GM12878 (cell line): ENCODE measurements around the gene RACK1. TPM values are rescaled to one million over a fixed set of nuclear protein-coding genes. Genes with fewer than 3 reads are reported as not detected.

ENCODE experiments used
- ATAC-seq: fragments of 200-7000 bp; cut with Tn5 transposase; 3 replicates; pipeline ENCODE4 v1.9.1; 2020; ENCODE audit warnings: mild to moderate bottlenecking, moderate library complexity
- BruUV-seq: library from RNA; stranded (reverse); fragments of 400-500 nt; replicated peaks from 2 replicates; lab custom pipeline; 2021; lab: Mats Ljungman, UMichigan
- CTCF ChIA-PET: fragments of 300-600 bp; sonication (Branson Sonifier 250); formaldehyde crosslinking; extraction: SDS; loops from one replicate; lab custom pipeline; 2021; ENCODE audit warnings: inconsistent platforms; lab: Yijun Ruan, JAX
- POLR2A ChIA-PET: fragments of 350-600 bp; formaldehyde crosslinking; extraction: SDS; loops from one replicate; lab custom pipeline; 2021; ENCODE audit warnings: inconsistent platforms; lab: Charles Lee
- RAD21 ChIA-PET: fragments of 300-600 bp; sonication (Branson Sonifier 250); formaldehyde crosslinking; loops from one replicate; lab custom pipeline; 2023; ENCODE audit warnings: antibody characterized with exemption; ENCODE audit not compliant: unreplicated experiment; lab: Charles Lee
- SMC1A ChIA-PET: fragments of 300-600 bp; sonication (Branson Sonifier 250); formaldehyde crosslinking; loops from one replicate; lab custom pipeline; 2023; ENCODE audit not compliant: unreplicated experiment, uncharacterized antibody; lab: Charles Lee
- DNase-seq: peaks from one replicate; pipeline ENCODE4 v3.0.0-alpha.2; 2011; ENCODE audit warnings: low read depth, low spot score
- FAIRE-seq: peaks from 3 replicates; lab custom pipeline; 2011; peaks lifted over from hg19 to GRCh38; lab: Jason Lieb, UNC
- H2AFZ ChIP-seq: 2 replicates; pipeline ENCODE4 v1.6.0; 2011; ENCODE audit warnings: low read depth, low read length, control low read depth; ENCODE audit not compliant: control insufficient read depth
- H3K27ac ChIP-seq: 2 replicates; pipeline ENCODE4 v1.5.1; 2011; ENCODE audit warnings: control low read depth; ENCODE audit not compliant: control insufficient read depth, insufficient read depth
- H3K27me3 ChIP-seq, 2 experiments: replicated peaks in 1 of 2; 2 replicates each; pipeline versions ENCODE4 v1.6.0 to v1.6.1; 2011; ENCODE audit warnings: low read length in 1 of 2; ENCODE audit not compliant: control insufficient read depth in 2 of 2, insufficient read depth in 2 of 2
- H3K36me3 ChIP-seq, 2 experiments: 2 replicates each; pipeline ENCODE4 v1.5.1; 2011; ENCODE audit warnings: low read length in 1 of 2; ENCODE audit not compliant: control insufficient read depth in 2 of 2, insufficient read depth in 2 of 2
- H3K4me1 ChIP-seq: 2 replicates; pipeline ENCODE4 v1.6.1; 2011; ENCODE audit warnings: mild to moderate bottlenecking, low read length, moderate library complexity, mixed read lengths; ENCODE audit not compliant: control insufficient read depth, insufficient read depth
- H3K4me2 ChIP-seq: 2 replicates; pipeline ENCODE4 v1.6.0; 2011; ENCODE audit warnings: control low read depth; ENCODE audit not compliant: control insufficient read depth, insufficient read depth
- H3K4me3 ChIP-seq: fragments of 200-600 bp; sonication (generic); 2 replicates; pipeline ENCODE4 v1.5.1; 2016
- H3K79me2 ChIP-seq: 2 replicates; pipeline ENCODE4 v1.6.0; 2011; ENCODE audit warnings: low read length; ENCODE audit not compliant: control insufficient read depth, insufficient read depth
- H3K9ac ChIP-seq: 2 replicates; pipeline ENCODE4 v1.8.0; 2011; ENCODE audit warnings: low read length, control low read depth, mixed read lengths; ENCODE audit not compliant: control insufficient read depth, insufficient read depth
- H3K9me3 ChIP-seq: replicated peaks from 3 replicates; pipeline ENCODE4 v1.5.1; 2011; ENCODE audit warnings: mild to moderate bottlenecking, low read length; ENCODE audit not compliant: control insufficient read depth, insufficient read depth
- H4K20me1 ChIP-seq: 2 replicates; pipeline ENCODE4 v1.6.0; 2011; ENCODE audit not compliant: control insufficient read depth, insufficient read depth
- ATF7 ChIP-seq: fragments of 450-650 bp; IDR thresholded peaks from 2 replicates; pipeline ENCODE4 v1.6.1; 2016; ENCODE audit warnings: low read depth, mild to moderate bottlenecking
- BACH1 ChIP-seq: fragments of 450-650 bp; IDR thresholded peaks from 2 replicates; pipeline ENCODE4 v1.6.1; 2017; ENCODE audit warnings: mild to moderate bottlenecking, borderline replicate concordance
- BMI1 ChIP-seq: fragments of 450-650 bp; IDR thresholded peaks from 2 replicates; pipeline ENCODE4 v1.6.1; 2016; ENCODE audit warnings: mild to moderate bottlenecking, moderate library complexity, borderline replicate concordance
- FOS ChIP-seq: IDR thresholded peaks from 3 replicates; pipeline ENCODE4 v1.6.1; 2011; ENCODE audit warnings: borderline replicate concordance; ENCODE audit not compliant: insufficient read length; ENCODE audit errors: extremely low read depth
- HCFC1 ChIP-seq: fragments of 150-350 bp; IDR thresholded peaks from 2 replicates; pipeline ENCODE4 v1.6.1; 2014; ENCODE audit warnings: low read length
- HDGF ChIP-seq: fragments of 450-650 bp; IDR thresholded peaks from 2 replicates; pipeline ENCODE4 v1.6.1; 2016; ENCODE audit warnings: antibody characterized with exemption
- JUND ChIP-seq: IDR thresholded peaks from 2 replicates; pipeline ENCODE4 v1.6.1; 2012; ENCODE audit warnings: low read depth, mild to moderate bottlenecking, low read length, improper control_type of control experiment, moderate library complexity
- MEF2B ChIP-seq: fragments of 450-650 bp; IDR thresholded peaks from 2 replicates; pipeline ENCODE4 v1.6.1; 2018; ENCODE audit warnings: mild to moderate bottlenecking, moderate library complexity; ENCODE audit not compliant: partially characterized antibody, poor library complexity, severe bottlenecking
- POLR2AphosphoS5 ChIP-seq: IDR thresholded peaks from 2 replicates; pipeline ENCODE4 v1.6.1; 2011; ENCODE audit warnings: mild to moderate bottlenecking, low read length, inconsistent platforms
- POU2F2 ChIP-seq: IDR thresholded peaks from 3 replicates; pipeline ENCODE4 v1.6.1; 2011; ENCODE audit warnings: low read depth, mild to moderate bottlenecking, low read length, borderline replicate concordance
- RAD51 ChIP-seq: fragments of 450-650 bp; IDR thresholded peaks from 2 replicates; pipeline ENCODE4 v1.6.1; 2016; ENCODE audit warnings: moderate library complexity, mild to moderate bottlenecking, inconsistent platforms
- SPI1 ChIP-seq: IDR thresholded peaks from 2 replicates; pipeline ENCODE4 v1.6.1; 2011; ENCODE audit warnings: low read depth, mild to moderate bottlenecking, low read length, moderate library complexity, borderline replicate concordance; ENCODE audit not compliant: insufficient read depth
- SREBF1 ChIP-seq: IDR thresholded peaks from 2 replicates; pipeline ENCODE4 v1.6.1; 2012; ENCODE audit warnings: mild to moderate bottlenecking, low read length
- TARDBP ChIP-seq: IDR thresholded peaks from 2 replicates; pipeline ENCODE4 v1.6.1; 2016; ENCODE audit warnings: borderline replicate concordance
- TCF7 ChIP-seq: IDR thresholded peaks from 2 replicates; pipeline ENCODE4 v1.6.1; 2014; ENCODE audit warnings: antibody characterized with exemption, borderline replicate concordance
- ZNF207 ChIP-seq: fragments of 450-650 bp; IDR thresholded peaks from 2 replicates; pipeline ENCODE4 v1.6.1; 2014; ENCODE audit warnings: antibody characterized with exemption, mild to moderate bottlenecking, borderline replicate concordance
- ZNF384 ChIP-seq: IDR thresholded peaks from 2 replicates; pipeline ENCODE4 v1.6.1; 2012; ENCODE audit warnings: low read depth, mild to moderate bottlenecking, low read length, improper control_type of control experiment, borderline replicate concordance
- WGBS: methylation state at CpG from one replicate; pipeline ENCODE4 v1.1.6; 2016; ENCODE audit warnings: low lambda C conversion rate; ENCODE audit not compliant: insufficient replicate concordance, insufficient coverage; ENCODE audit errors: missing lambda C conversion rate; 5-methylcytosine and 5-hydroxymethylcytosine counted together
- in situ Hi-C: fragments of 300-500 bp; cut with MboI; formaldehyde crosslinking; loops from 9 replicates; pipeline ENCODE4 v1.14.3; 2018; ENCODE audit warnings: mixed read lengths
- intact Hi-C: fragments of 100-400 bp; cut with micrococcal nuclease; formaldehyde crosslinking; loops from one replicate; pipeline ENCODE4 v1.14.2; 2022; ENCODE audit not compliant: unreplicated experiment
- polyA plus RNA-seq, 11 experiments: library from polyadenylated mRNA; depleted of rRNA in 4 of 11; unstranded in 6 of 11; stranded (reverse) in 5 of 11; fragments of >200 nt; fragmentation: Nextera tagmentation in 4 of 11; fragmentation: Illumina TruSeq in 1 of 11; extraction: Ambion mirVana in 4 of 11; extraction: Trizol in 1 of 11; gene quantifications; 1 replicate in 1 of 11; 2 replicates in 10 of 11; pipeline versions ENCODE4 v1.2.1 to v1.2.3, GENCODE V29; 2011 to 2016; ENCODE audit warnings: inconsistent platforms in 2 of 11, missing spikeins in 2 of 11, low read depth in 1 of 11
- total RNA-seq, 4 experiments: library from RNA; depleted of rRNA in 3 of 4; stranded (reverse); fragments of >200 nt in 3 of 4; fragmentation: Illumina TruSeq in 1 of 4; extraction: Trizol in 1 of 4; gene quantifications; 2 replicates each; pipeline versions ENCODE4 v1.2.1 to v1.2.3, GENCODE V29; 2013 to 2021
- TF ChIP-seq, protein P1 (sequence below): fragments of 450-650 bp; IDR thresholded peaks from 2 replicates; pipeline ENCODE4 v1.6.1; 2016; ENCODE audit warnings: mild to moderate bottlenecking
- TF ChIP-seq, protein P2 (sequence below): IDR thresholded peaks from 2 replicates; pipeline ENCODE4 v1.6.1; 2011; ENCODE audit warnings: low read depth, mild to moderate bottlenecking, low read length, moderate library complexity, borderline replicate concordance; ENCODE audit errors: extremely low read depth

RACK1 gene
- total and polyA plus RNA-seq, 10 of the 15 experiments (the other 5 are each of a cell fraction or from before 2014, with no cell fraction given) = 1,365 to 6,584 (median 4,167) TPM

DNA sequence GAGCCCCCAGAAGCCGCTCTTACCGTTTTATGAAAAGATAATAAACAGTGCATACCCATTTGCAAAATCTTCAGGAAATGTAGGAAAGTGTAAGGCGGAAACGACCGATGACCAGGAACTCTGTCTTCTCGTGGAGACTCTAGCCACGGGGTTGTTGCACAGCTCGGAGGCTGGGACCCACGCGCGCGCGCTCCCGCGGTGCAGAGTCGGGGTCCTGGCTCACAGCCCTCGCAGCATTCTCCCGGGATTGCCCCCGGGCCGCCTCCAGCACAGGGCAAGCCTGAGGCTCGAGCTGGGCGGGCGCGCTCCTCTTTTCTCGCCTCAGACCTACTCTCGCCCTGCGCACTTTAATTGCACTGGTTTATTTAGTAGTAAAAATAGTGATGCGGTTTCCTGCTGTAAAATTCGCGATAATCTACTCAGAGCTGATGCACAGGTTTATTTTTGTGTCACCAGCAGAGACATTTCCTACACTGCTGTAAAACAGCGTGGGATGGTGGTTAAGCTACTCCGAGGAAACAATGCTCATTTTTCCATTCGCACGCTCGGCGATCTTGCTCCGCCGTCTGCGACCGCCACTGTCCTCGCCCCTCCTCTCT, 54.2 kb downstream of the RACK1 start (continued):
- no peak for TF ChIP-seq RAD51
- TF ChIP-seq HCFC1 = no peak
- 0 out of 2 replicates have a peak, but pooled peaks have one; percentile 34 for TF ChIP-seq POLR2AphosphoS5
- TF ChIP-seq, protein P1, sequence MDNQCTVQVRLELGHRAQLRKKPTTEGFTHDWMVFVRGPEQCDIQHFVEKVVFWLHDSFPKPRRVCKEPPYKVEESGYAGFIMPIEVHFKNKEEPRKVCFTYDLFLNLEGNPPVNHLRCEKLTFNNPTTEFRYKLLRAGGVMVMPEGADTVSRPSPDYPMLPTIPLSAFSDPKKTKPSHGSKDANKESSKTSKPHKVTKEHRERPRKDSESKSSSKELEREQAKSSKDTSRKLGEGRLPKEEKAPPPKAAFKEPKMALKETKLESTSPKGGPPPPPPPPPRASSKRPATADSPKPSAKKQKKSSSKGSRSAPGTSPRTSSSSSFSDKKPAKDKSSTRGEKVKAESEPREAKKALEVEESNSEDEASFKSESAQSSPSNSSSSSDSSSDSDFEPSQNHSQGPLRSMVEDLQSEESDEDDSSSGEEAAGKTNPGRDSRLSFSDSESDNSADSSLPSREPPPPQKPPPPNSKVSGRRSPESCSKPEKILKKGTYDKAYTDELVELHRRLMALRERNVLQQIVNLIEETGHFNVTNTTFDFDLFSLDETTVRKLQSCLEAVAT = peak; percentile 46; the same call in 1 of the 2 replicates
- no peak for TF ChIP-seq ZNF207

- no peaks in the 10 kb centered on the region for H4K20me1 ChIP-seq
- peak overlapping the region; percentile 94 for H2AFZ ChIP-seq
- ChIA-PET CTCF (interaction anchor here (0.7 to 7.6 kb wide), 11 partner anchors 10 to 385 kb away, joined by 3 to 96 read pairs (median 4); partner anchors contain the start of genes TRIM52 and TRIM7), RAD21 (interaction anchor here (1.0 to 6.9 kb wide), 9 partner anchors 9 to 73 kb away, joined by 3 to 72 read pairs (median 6); partner anchors contain the start of genes RACK1, TRIM41, TRIM52 and TRIM7), POLR2A (interaction anchor here (0.7 to 4.4 kb wide), 12 partner anchors 10 to 636 kb away, joined by 3 to 20 read pairs (median 9); partner anchors contain the start of genes RACK1, TRIM41 and TRIM7), SMC1A (interaction anchor here (1.0 to 4.5 kb wide), 6 partner anchors 10 to 35 kb away, joined by 3 to 40 read pairs (median 6); partner anchors contain the start of gene TRIM7)
- peak overlapping the region; percentile 89 for H3K4me2 ChIP-seq
- peak overlapping the region; percentile 84 for H3K27ac ChIP-seq
- no peaks in the 10 kb centered on the region for H3K36me3 ChIP-seq
- DNase-seq = peak; percentile 85
- peak overlapping the region; percentile 86 for H3K9ac ChIP-seq
- peaks cover 10% of the 10 kb centered on the region for H3K4me1 ChIP-seq
- in situ Hi-C loops (loop anchor here (10.0 kb wide), 1 partner anchor 66 kb away; no protein-coding TSS in a partner anchor), intact Hi-C loops (loop anchor here (2.0 kb wide), 1 partner anchor 72 kb away; the partner anchor contains the start of gene TRIM52)
- WGBS = 1% methylated on average over 34 of the region's 35 CpGs
- peak; percentile 65 for FAIRE-seq
- peak overlapping the region; percentile 95 for H3K4me3 ChIP-seq
- H3K27me3 ChIP-seq = no peaks in the 10 kb centered on the region
- no TSS peak for BruUV-seq
- no peaks in the 10 kb centered on the region; the same call in 1 of the 2 replicates for H3K79me2 ChIP-seq
- peak; percentile 7 for ATAC-seq
- H3K9me3 ChIP-seq = no peaks in the 10 kb centered on the region
- TF ChIP-seq FOS (no peak), BMI1 (no peak), HDGF (0 out of 2 replicates have a peak, but pooled peaks have one; percentile 29), SPI1 (no peak), POU2F2 (no peak), SREBF1 (no peak), TCF7 (0 out of 2 replicates have a peak, but pooled peaks have one; percentile 8), TARDBP (peak; percentile 96), ZNF384 (no peak), JUND (no peak), ATF7 (no peak), MEF2B (peak; percentile 1), BACH1 (no peak), ZNF207 (0 out of 2 replicates have a peak, but pooled peaks have one; percentile 11)
- TF ChIP-seq, protein P2, sequence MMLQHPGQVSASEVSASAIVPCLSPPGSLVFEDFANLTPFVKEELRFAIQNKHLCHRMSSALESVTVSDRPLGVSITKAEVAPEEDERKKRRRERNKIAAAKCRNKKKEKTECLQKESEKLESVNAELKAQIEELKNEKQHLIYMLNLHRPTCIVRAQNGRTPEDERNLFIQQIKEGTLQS = no peak
These were observed 54.9 kb downstream of the RACK1 start for GRCh38 chr5:181188700-181189362.
